Natural killer cell (primary cell): ENCODE measurements around the gene CCDC57. TPM values are rescaled to one million over a fixed set of nuclear protein-coding genes. Genes with fewer than 3 reads are reported as not detected.

ENCODE experiments used
- ATAC-seq, 3 donors: fragments of 150-1000 bp in 2 of 3; fragments of 200-7000 bp in 1 of 3; cut with Tn5 transposase; 1 replicate in 1 of 3; 2 replicates in 2 of 3; pipeline ENCODE4 v1.10.0; 2021; ENCODE audit warnings: mild to moderate bottlenecking in 2 of 3, moderate library complexity in 2 of 3
- DNase-seq, 2 donors: peaks; one replicate each; pipeline versions ENCODE4 v3.0.0 to v3.0.0-alpha.2; 2013 to 2021; ENCODE audit warnings: mixed read lengths in 1 of 2
- H3K27ac ChIP-seq: one replicate; pipeline ENCODE4 v1.5.1; 2013; ENCODE audit warnings: mild to moderate bottlenecking, low read length
- H3K27me3 ChIP-seq: one replicate; pipeline ENCODE4 v1.6.1; 2013; ENCODE audit warnings: low read length; ENCODE audit not compliant: control insufficient read depth, insufficient read depth
- H3K36me3 ChIP-seq: one replicate; pipeline ENCODE4 v1.6.1; 2013; ENCODE audit warnings: low read length; ENCODE audit not compliant: control insufficient read depth, insufficient read depth
- H3K4me1 ChIP-seq: one replicate; pipeline ENCODE4 v1.6.1; 2013; ENCODE audit warnings: low read length; ENCODE audit not compliant: control insufficient read depth, insufficient read depth
- H3K4me3 ChIP-seq: one replicate; pipeline ENCODE4 v1.5.1; 2013; ENCODE audit warnings: low read length
- H3K9me3 ChIP-seq: one replicate; pipeline ENCODE4 v1.6.1; 2013; ENCODE audit warnings: low read length; ENCODE audit not compliant: control insufficient read depth, insufficient read depth
- H3K27ac Mint-ChIP-seq, 2 donors: one replicate each; pipeline ENCODE4 v1.8.0; 2022; ENCODE audit warnings: mild to moderate bottlenecking in 2 of 2, mixed read lengths in 2 of 2, moderate library complexity in 1 of 2
- H3K27me3 Mint-ChIP-seq, 2 donors: one replicate each; pipeline ENCODE4 v1.8.0; 2022; ENCODE audit warnings: low read depth in 2 of 2, mixed read lengths in 2 of 2
- H3K36me3 Mint-ChIP-seq: one replicate; pipeline ENCODE4 v1.8.0; 2022; ENCODE audit warnings: mixed read lengths
- H3K4me1 Mint-ChIP-seq, 2 donors: one replicate each; pipeline ENCODE4 v1.8.0; 2022; ENCODE audit warnings: mixed read lengths in 2 of 2
- H3K4me3 Mint-ChIP-seq: one replicate; pipeline ENCODE4 v1.8.0; 2022; ENCODE audit warnings: mild to moderate bottlenecking, moderate library complexity, mixed read lengths
- H3K9me3 Mint-ChIP-seq, 2 donors: one replicate each; pipeline ENCODE4 v1.8.0; 2022; ENCODE audit warnings: mixed read lengths in 2 of 2
- WGBS: methylation state at CpG from one replicate; pipeline ENCODE4 v1.1.7; 2013; ENCODE audit warnings: missing lambda C conversion rate; ENCODE audit not compliant: insufficient coverage; 5-methylcytosine and 5-hydroxymethylcytosine counted together
- intact Hi-C: fragments of 100-400 bp; cut with micrococcal nuclease; formaldehyde crosslinking; loops from one replicate; pipeline ENCODE4 v1.14.2; 2022
- total RNA-seq, 4 donors: library from RNA; stranded (reverse); fragments of 120-200 nt in 1 of 4; gene quantifications; one replicate each; pipeline versions ENCODE4 v1.2.3 to v1.2.4, GENCODE V29; 2013 to 2022
- TF ChIP-seq, protein P1 (sequence below): fragments of 200-600 bp; IDR thresholded peaks from one replicate; pipeline ENCODE4 v1.8.0; 2022; ENCODE audit warnings: antibody characterized with exemption

CCDC57 gene
- total RNA-seq, 3 donors from 2014 or later (not counting 1 experiment from before 2014, with no cell fraction given), result 69.7 to 79.2 (median 75.1) TPM

DNA sequence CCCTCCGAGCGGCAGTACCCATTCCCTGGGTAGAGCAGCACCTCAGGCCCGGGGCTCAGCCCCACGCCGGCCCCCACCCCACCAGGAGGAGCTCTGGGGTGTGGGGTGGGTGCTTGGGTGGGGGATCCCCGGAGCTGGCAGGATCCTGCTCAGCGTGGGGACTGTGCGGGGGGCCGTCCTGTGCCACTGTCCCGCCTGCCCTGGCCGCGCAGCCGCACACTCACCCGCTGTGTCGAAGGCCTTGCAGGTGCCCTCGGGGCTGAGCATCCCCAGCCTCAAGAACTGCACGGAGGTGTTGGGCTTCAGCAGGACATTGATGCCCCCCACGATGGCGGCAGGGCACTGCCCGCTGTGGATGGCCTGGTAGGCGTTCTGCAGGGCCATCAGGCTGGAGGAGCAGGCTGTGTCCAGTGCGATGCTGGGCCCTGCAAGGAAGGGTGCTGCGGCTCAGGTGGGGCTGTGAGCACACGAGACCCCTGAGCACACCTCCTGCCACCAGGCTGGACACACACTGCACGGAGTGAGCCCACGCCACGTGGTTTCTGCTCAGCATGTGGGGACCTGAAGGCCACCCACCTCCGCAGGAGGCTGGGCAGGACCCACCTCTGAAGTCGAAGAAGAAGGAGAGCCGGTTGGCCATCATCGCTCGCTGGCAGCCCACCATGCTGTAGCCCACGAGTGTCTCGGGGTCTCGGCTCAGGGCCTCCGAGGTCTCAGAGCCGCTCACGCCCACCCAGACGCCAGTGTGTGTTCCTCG is 119.5 kb downstream of the CCDC57 start:
- Histone ChIP-seq H3K27me3 (no peaks in the 10 kb centered on the region), H3K4me3 (no peak overlapping the region), H3K4me1 (peaks cover 13% of the 10 kb centered on the region), H3K36me3 (peaks cover 54% of the 10 kb centered on the region), H3K9me3 (no peaks in the 10 kb centered on the region), H3K27ac (no peak overlapping the region)
- no peaks in the 10 kb centered on the region for H3K9me3 Mint-ChIP-seq
- H3K4me1 Mint-ChIP-seq, result peaks cover 0 to 4% of the 10 kb centered on the region in 2 donors
- DNase-seq (no peak), ATAC-seq (no peak)
- H3K27me3 Mint-ChIP-seq, result no peaks in the 10 kb centered on the region
- 97% methylated on average over 38 of the region's 40 CpGs for WGBS
- no peak overlapping the region for H3K27ac Mint-ChIP-seq
- intact Hi-C loops, result loop anchor here (10.0 kb wide), 1 partner anchor 218 kb away; the partner anchor contains the start of gene ARHGDIA
- H3K4me3 Mint-ChIP-seq, result no peak overlapping the region
- TF ChIP-seq, protein P1, sequence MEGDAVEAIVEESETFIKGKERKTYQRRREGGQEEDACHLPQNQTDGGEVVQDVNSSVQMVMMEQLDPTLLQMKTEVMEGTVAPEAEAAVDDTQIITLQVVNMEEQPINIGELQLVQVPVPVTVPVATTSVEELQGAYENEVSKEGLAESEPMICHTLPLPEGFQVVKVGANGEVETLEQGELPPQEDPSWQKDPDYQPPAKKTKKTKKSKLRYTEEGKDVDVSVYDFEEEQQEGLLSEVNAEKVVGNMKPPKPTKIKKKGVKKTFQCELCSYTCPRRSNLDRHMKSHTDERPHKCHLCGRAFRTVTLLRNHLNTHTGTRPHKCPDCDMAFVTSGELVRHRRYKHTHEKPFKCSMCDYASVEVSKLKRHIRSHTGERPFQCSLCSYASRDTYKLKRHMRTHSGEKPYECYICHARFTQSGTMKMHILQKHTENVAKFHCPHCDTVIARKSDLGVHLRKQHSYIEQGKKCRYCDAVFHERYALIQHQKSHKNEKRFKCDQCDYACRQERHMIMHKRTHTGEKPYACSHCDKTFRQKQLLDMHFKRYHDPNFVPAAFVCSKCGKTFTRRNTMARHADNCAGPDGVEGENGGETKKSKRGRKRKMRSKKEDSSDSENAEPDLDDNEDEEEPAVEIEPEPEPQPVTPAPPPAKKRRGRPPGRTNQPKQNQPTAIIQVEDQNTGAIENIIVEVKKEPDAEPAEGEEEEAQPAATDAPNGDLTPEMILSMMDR, result no peak
- no peaks in the 10 kb centered on the region for H3K36me3 Mint-ChIP-seq

DNA sequence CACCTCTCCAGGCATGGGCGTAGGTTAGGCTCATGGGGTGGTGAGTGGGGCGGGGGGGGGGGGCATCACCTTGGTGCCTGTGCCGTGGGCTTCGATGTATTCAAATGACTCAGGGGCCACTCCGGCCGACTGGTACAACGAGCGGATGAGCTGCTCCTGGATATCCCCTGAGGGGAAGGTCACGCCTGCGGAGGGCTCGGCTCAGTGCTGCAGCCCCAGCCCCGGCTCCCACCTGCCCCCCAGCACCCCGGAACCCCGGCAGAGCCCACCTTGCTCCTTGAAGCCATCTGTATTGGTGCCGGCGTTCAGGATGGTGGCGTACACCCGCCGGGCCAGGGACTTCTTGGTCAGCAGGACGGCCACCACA is 120.0 kb downstream of the CCDC57 start:
- no peak for ATAC-seq
- Histone ChIP-seq H3K27me3 (no peaks in the 10 kb centered on the region), H3K36me3 (peaks cover 60% of the 10 kb centered on the region), H3K9me3 (no peaks in the 10 kb centered on the region), H3K4me3 (no peak overlapping the region), H3K4me1 (peaks cover 13% of the 10 kb centered on the region), H3K27ac (no peak overlapping the region)
- 96% methylated on average over 20 of the region's 20 CpGs for WGBS
- TF ChIP-seq, protein P1, result no peak
- intact Hi-C loops, result loop anchor here (10.0 kb wide), 1 partner anchor 218 kb away; the partner anchor contains the start of gene ARHGDIA
- Mint-ChIP-seq H3K9me3 (no peaks in the 10 kb centered on the region), H3K27ac (no peak overlapping the region), H3K36me3 (no peaks in the 10 kb centered on the region), H3K4me3 (no peak overlapping the region), H3K4me1 (peaks cover 0 to 4% of the 10 kb centered on the region in 2 donors), H3K27me3 (no peaks in the 10 kb centered on the region)
- DNase-seq, result no peak

DNA sequence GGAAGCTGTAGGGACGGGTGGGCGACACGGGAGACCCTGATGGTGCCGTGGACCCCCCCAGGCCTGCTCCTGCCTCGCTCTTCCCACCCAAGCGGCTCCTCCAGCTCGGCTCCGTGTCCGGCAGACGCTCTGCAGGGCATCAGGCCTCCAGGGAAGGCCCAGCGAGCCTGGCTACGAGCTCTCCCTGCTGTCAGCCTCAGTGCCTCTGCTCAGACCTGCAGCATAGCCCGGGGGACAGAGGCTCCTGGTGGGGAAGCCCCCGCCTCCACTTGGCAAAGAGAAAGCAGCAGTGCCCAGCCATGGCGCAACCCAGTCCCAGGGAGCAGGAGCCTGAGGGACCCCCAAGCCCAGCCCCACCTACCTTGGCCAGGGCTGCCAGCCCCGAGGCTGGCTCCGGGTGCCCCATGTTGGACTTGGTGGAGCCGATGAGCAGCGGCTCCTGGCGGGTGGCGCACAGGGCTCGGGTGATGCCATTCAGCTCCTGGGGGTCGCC is 120.5 kb downstream of the CCDC57 start:
- Mint-ChIP-seq H3K36me3 (no peaks in the 10 kb centered on the region), H3K4me1 (peaks cover 0 to 4% of the 10 kb centered on the region in 2 donors), H3K27me3 (no peaks in the 10 kb centered on the region), H3K9me3 (no peaks in the 10 kb centered on the region), H3K4me3 (no peak overlapping the region), H3K27ac (no peak overlapping the region)
- Histone ChIP-seq H3K27ac (no peak overlapping the region), H3K27me3 (no peaks in the 10 kb centered on the region), H3K4me3 (no peak overlapping the region), H3K4me1 (peaks cover 10% of the 10 kb centered on the region), H3K9me3 (no peaks in the 10 kb centered on the region), H3K36me3 (peaks cover 60% of the 10 kb centered on the region)
- TF ChIP-seq, protein P1, result no peak
- no peak for ATAC-seq
- WGBS, result 95% methylated on average over 23 of the region's 23 CpGs
- no peak for DNase-seq
- intact Hi-C loops, result loop anchor here (10.0 kb wide), 1 partner anchor 217 kb away; the partner anchor contains the start of gene ARHGDIA
